ENCODE results near the gene FCHO1.

FCHO1 gene

GRCh38 chr19:17835182-17836006 lies 84.1 kb downstream of the FCHO1 start:
- Histone ChIP-seq H3K9ac (ENCODE audit: low read length) (no peak overlapping the region), H3K4me3 (ENCODE audit: low read length) (no peak overlapping the region), H3K4me1 (ENCODE audit: control insufficient read depth, insufficient read depth, low read length) (no peaks in the 10 kb centered on the region), H3K36me3 (ENCODE audit: control insufficient read depth, insufficient read depth, low read length) (peaks cover 2% of the 10 kb centered on the region), H3K27me3 (ENCODE audit: control insufficient read depth, insufficient read depth, low read length) (no peaks in the 10 kb centered on the region), H3K27ac (ENCODE audit: low read depth, low read length) (no peak overlapping the region)

GRCh38 chr19:17836530-17836929 lies 85.3 kb downstream of the FCHO1 start:
- no peak overlapping the region for H3K4me3 ChIP-seq (ENCODE audit: low read length)
- peaks cover 5% of the 10 kb centered on the region for H3K27me3 ChIP-seq (ENCODE audit: control insufficient read depth, insufficient read depth, low read length)
- H3K4me1 ChIP-seq (ENCODE audit: control insufficient read depth, insufficient read depth, low read length), result no peaks in the 10 kb centered on the region
- H3K9ac ChIP-seq (ENCODE audit: low read length), result no peak overlapping the region
- peaks cover 2% of the 10 kb centered on the region for H3K36me3 ChIP-seq (ENCODE audit: control insufficient read depth, insufficient read depth, low read length)
- no peak overlapping the region for H3K27ac ChIP-seq (ENCODE audit: low read depth, low read length)

GRCh38 chr19:17837972-17838371 lies 86.7 kb downstream of the FCHO1 start:
- peaks cover 2% of the 10 kb centered on the region for H3K36me3 ChIP-seq (ENCODE audit: control insufficient read depth, insufficient read depth, low read length)

More at GRCh38 chr19:17837972-17838371, 86.7 kb downstream of the FCHO1 start:
- H3K9ac ChIP-seq (ENCODE audit: low read length), result no peak overlapping the region
- H3K27ac ChIP-seq (ENCODE audit: low read depth, low read length), result no peak overlapping the region
- no peaks in the 10 kb centered on the region for H3K4me1 ChIP-seq (ENCODE audit: control insufficient read depth, insufficient read depth, low read length)
- H3K27me3 ChIP-seq (ENCODE audit: control insufficient read depth, insufficient read depth, low read length), result peaks cover 5% of the 10 kb centered on the region
- no peak overlapping the region for H3K4me3 ChIP-seq (ENCODE audit: low read length)
